NB4 (cell line): ENCODE data around the gene ETNPPL.

ENCODE experiments used
- MYC ChIP-seq: IDR thresholded peaks from 2 replicates; pipeline ENCODE4 v1.6.1; 2011; ENCODE audit warnings: low read depth, low read length
- POLR2A ChIP-seq: IDR thresholded peaks from 2 replicates; pipeline ENCODE4 v1.6.1; 2011; ENCODE audit warnings: mild to moderate bottlenecking; ENCODE audit not compliant: insufficient read length; ENCODE audit errors: extremely low read depth
- TF ChIP-seq, protein P1 (sequence below): IDR thresholded peaks from one replicate; pipeline ENCODE4 v1.5.1; 2012; ENCODE audit warnings: low read depth, low read length
- TF ChIP-seq, protein P2 (sequence below): IDR thresholded peaks from 2 replicates; pipeline ENCODE4 v1.6.1; 2011; ENCODE audit warnings: low read depth, low read length

DNA sequence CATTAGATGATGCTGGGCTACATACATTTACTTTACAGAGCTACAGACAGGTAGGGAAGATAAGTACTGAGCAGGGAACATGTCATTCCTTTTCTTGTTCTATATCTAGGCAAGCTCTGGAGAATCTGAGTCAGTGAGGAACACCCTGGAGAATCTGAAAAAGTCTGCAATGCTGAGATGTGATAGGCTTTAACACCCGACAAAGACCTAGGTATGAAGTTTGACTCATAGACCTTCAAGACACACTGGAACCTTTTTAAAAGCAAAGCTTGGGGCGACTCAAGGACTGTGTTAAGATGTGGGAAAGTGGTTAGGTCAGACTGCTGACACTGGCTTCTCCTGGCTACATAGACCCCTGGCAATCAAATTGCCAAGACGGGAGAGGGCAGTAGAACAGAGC, 69.6 kb downstream of the ETNPPL start:
- TF ChIP-seq, protein P1, sequence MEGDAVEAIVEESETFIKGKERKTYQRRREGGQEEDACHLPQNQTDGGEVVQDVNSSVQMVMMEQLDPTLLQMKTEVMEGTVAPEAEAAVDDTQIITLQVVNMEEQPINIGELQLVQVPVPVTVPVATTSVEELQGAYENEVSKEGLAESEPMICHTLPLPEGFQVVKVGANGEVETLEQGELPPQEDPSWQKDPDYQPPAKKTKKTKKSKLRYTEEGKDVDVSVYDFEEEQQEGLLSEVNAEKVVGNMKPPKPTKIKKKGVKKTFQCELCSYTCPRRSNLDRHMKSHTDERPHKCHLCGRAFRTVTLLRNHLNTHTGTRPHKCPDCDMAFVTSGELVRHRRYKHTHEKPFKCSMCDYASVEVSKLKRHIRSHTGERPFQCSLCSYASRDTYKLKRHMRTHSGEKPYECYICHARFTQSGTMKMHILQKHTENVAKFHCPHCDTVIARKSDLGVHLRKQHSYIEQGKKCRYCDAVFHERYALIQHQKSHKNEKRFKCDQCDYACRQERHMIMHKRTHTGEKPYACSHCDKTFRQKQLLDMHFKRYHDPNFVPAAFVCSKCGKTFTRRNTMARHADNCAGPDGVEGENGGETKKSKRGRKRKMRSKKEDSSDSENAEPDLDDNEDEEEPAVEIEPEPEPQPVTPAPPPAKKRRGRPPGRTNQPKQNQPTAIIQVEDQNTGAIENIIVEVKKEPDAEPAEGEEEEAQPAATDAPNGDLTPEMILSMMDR, result no peak
- no peak for TF ChIP-seq POLR2A
- TF ChIP-seq MYC, result no peak
- TF ChIP-seq, protein P2, sequence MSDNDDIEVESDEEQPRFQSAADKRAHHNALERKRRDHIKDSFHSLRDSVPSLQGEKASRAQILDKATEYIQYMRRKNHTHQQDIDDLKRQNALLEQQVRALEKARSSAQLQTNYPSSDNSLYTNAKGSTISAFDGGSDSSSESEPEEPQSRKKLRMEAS, result no peak
